Glutamatergic neuron (in vitro differentiated cells): Measurements from ENCODE around the gene DRG2. TPM values are rescaled to one million over a fixed set of nuclear protein-coding genes. Genes with fewer than 3 reads are reported as not detected.
A peak's percentile ranks its signal among the peaks of the same experiment; 100 is the strongest.

Experiments
- DNase-seq: peaks from one replicate; pipeline ENCODE4 v3.0.0; 2022
- H3K27ac Mint-ChIP-seq: one replicate; pipeline ENCODE4 v1.8.0; 2020; ENCODE audit warnings: mild to moderate bottlenecking, mixed read lengths, inconsistent platforms; ENCODE audit not compliant: unreplicated experiment
- H3K27me3 Mint-ChIP-seq: one replicate; pipeline ENCODE4 v1.8.0; 2020; ENCODE audit warnings: mild to moderate bottlenecking, moderate library complexity, mixed read lengths, inconsistent platforms; ENCODE audit not compliant: unreplicated experiment
- H3K36me3 Mint-ChIP-seq: one replicate; pipeline ENCODE4 v1.8.0; 2020; ENCODE audit warnings: mild to moderate bottlenecking, mixed read lengths, inconsistent platforms; ENCODE audit not compliant: unreplicated experiment
- H3K4me1 Mint-ChIP-seq: one replicate; pipeline ENCODE4 v1.8.0; 2020; ENCODE audit warnings: mild to moderate bottlenecking, low read depth, mixed read lengths, inconsistent platforms; ENCODE audit not compliant: unreplicated experiment
- H3K4me3 Mint-ChIP-seq: one replicate; pipeline ENCODE4 v1.8.0; 2020; ENCODE audit warnings: mild to moderate bottlenecking, mixed read lengths, inconsistent platforms; ENCODE audit not compliant: unreplicated experiment
- H3K9me3 Mint-ChIP-seq: one replicate; pipeline ENCODE4 v1.8.0; 2020; ENCODE audit warnings: mild to moderate bottlenecking, moderate library complexity, mixed read lengths, inconsistent platforms; ENCODE audit not compliant: unreplicated experiment
- total RNA-seq: library from RNA; stranded (reverse); fragmentation: NEBNext Ultra II Directional; extraction: Animal tissue kit (Norgen Biotek cat#: 25700); gene quantifications from one replicate; pipeline ENCODE4 v1.2.1, GENCODE V29; 2021; ENCODE audit not compliant: unreplicated experiment
- TF ChIP-seq, protein P1 (sequence below): fragments of 200-600 bp; sonication (generic); IDR thresholded peaks from one replicate; pipeline ENCODE4 v1.5.0; 2021; ENCODE audit not compliant: partially characterized antibody, unreplicated experiment

DRG2 gene
- total RNA-seq, 1 donor from 2014 or later, result 37.1 TPM

GRCh38 chr17:18093616-18094408 lies 6.1 kb downstream of the DRG2 start:
- TF ChIP-seq, protein P1, sequence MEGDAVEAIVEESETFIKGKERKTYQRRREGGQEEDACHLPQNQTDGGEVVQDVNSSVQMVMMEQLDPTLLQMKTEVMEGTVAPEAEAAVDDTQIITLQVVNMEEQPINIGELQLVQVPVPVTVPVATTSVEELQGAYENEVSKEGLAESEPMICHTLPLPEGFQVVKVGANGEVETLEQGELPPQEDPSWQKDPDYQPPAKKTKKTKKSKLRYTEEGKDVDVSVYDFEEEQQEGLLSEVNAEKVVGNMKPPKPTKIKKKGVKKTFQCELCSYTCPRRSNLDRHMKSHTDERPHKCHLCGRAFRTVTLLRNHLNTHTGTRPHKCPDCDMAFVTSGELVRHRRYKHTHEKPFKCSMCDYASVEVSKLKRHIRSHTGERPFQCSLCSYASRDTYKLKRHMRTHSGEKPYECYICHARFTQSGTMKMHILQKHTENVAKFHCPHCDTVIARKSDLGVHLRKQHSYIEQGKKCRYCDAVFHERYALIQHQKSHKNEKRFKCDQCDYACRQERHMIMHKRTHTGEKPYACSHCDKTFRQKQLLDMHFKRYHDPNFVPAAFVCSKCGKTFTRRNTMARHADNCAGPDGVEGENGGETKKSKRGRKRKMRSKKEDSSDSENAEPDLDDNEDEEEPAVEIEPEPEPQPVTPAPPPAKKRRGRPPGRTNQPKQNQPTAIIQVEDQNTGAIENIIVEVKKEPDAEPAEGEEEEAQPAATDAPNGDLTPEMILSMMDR, result peak; percentile 24
- Mint-ChIP-seq H3K27me3 (peaks cover 4% of the 10 kb centered on the region), H3K4me1 (peaks cover 3% of the 10 kb centered on the region), H3K9me3 (no peaks in the 10 kb centered on the region), H3K27ac (no peak overlapping the region), H3K4me3 (no peak overlapping the region), H3K36me3 (peaks cover 5% of the 10 kb centered on the region)
- no peak for DNase-seq

- TF ChIP-seq, protein P1, result no peak
- H3K27me3 Mint-ChIP-seq, result peaks cover 3% of the 10 kb centered on the region
- H3K9me3 Mint-ChIP-seq, result no peaks in the 10 kb centered on the region
- no peak overlapping the region for H3K4me3 Mint-ChIP-seq
- H3K27ac Mint-ChIP-seq, result no peak overlapping the region
- peaks cover 3% of the 10 kb centered on the region for H3K4me1 Mint-ChIP-seq
- no peak for DNase-seq
- H3K36me3 Mint-ChIP-seq, result peaks cover 5% of the 10 kb centered on the region
These were observed 6.7 kb downstream of the DRG2 start for GRCh38 chr17:18094409-18094807.

- Mint-ChIP-seq H3K9me3 (no peaks in the 10 kb centered on the region), H3K27me3 (no peaks in the 10 kb centered on the region), H3K27ac (no peak overlapping the region), H3K36me3 (no peaks in the 10 kb centered on the region), H3K4me1 (no peaks in the 10 kb centered on the region), H3K4me3 (no peak overlapping the region)
- no peak for DNase-seq
- TF ChIP-seq, protein P1, result no peak
These were observed 11.8 kb downstream of the DRG2 start for GRCh38 chr17:18099516-18099915.

- DNase-seq, result no peak
- TF ChIP-seq, protein P1, result no peak
- Mint-ChIP-seq H3K36me3 (no peaks in the 10 kb centered on the region), H3K27ac (no peak overlapping the region), H3K9me3 (no peaks in the 10 kb centered on the region), H3K27me3 (no peaks in the 10 kb centered on the region), H3K4me3 (no peak overlapping the region), H3K4me1 (peaks cover 3% of the 10 kb centered on the region)
These were observed 12.9 kb downstream of the DRG2 start for GRCh38 chr17:18100616-18101015.

- Mint-ChIP-seq H3K4me1 (peaks cover 3% of the 10 kb centered on the region), H3K36me3 (no peaks in the 10 kb centered on the region), H3K27me3 (no peaks in the 10 kb centered on the region), H3K9me3 (no peaks in the 10 kb centered on the region), H3K27ac (no peak overlapping the region), H3K4me3 (no peak overlapping the region)
- no peak for DNase-seq
- TF ChIP-seq, protein P1, result no peak
These were observed 14.1 kb downstream of the DRG2 start for GRCh38 chr17:18101828-18102227.
